Ramos (cell line): ENCODE data around the gene JAML.

Experiments used
- in situ Hi-C: fragments of 300-500 bp; cut with MboI; formaldehyde crosslinking; loops from one replicate; pipeline ENCODE4 v1.14.3; 2022; ENCODE audit warnings: low sequenced_read_pairs; ENCODE audit not compliant: unreplicated experiment

JAML gene

GRCh38 chr11:118217575-118217974, 7.2 kb downstream of the JAML start:
- in situ Hi-C loops = no loop called here

- in situ Hi-C loops = no loop called here
Observed at GRCh38 chr11:118216621-118217481, 8.0 kb downstream of the JAML start.

- in situ Hi-C loops = no loop called here
Observed at GRCh38 chr11:118215765-118216164, 9.0 kb downstream of the JAML start.

GRCh38 chr11:118215262-118215661, 9.5 kb downstream of the JAML start:
- in situ Hi-C loops = no loop called here

GRCh38 chr11:118214210-118214914, 10.4 kb downstream of the JAML start:
- in situ Hi-C loops = no loop called here

- in situ Hi-C loops = no loop called here
Observed at GRCh38 chr11:118213781-118214180, 11.0 kb downstream of the JAML start.

- in situ Hi-C loops = no loop called here
Observed at GRCh38 chr11:118213201-118213600, 11.6 kb downstream of the JAML start.

GRCh38 chr11:118212781-118213191, 12.0 kb downstream of the JAML start:
- in situ Hi-C loops = no loop called here

GRCh38 chr11:118212131-118212725, 12.6 kb downstream of the JAML start:
- in situ Hi-C loops = no loop called here

GRCh38 chr11:118211006-118211405, 13.8 kb downstream of the JAML start:
- in situ Hi-C loops = no loop called here

GRCh38 chr11:118210323-118210722, 14.5 kb downstream of the JAML start:
- in situ Hi-C loops = no loop called here

GRCh38 chr11:118209033-118209432, 15.8 kb downstream of the JAML start:
- in situ Hi-C loops = no loop called here

- in situ Hi-C loops = no loop called here
Observed at GRCh38 chr11:118207079-118207478, 17.7 kb downstream of the JAML start.

- in situ Hi-C loops = no loop called here
Observed at GRCh38 chr11:118206391-118207031, 18.3 kb downstream of the JAML start.

GRCh38 chr11:118205606-118206378, 19.0 kb downstream of the JAML start:
- in situ Hi-C loops = no loop called here

GRCh38 chr11:118202599-118203422, 22.0 kb downstream of the JAML start:
- in situ Hi-C loops = no loop called here

- in situ Hi-C loops = no loop called here
Observed at GRCh38 chr11:118201966-118202365, 22.8 kb downstream of the JAML start.

- in situ Hi-C loops = no loop called here
Observed at GRCh38 chr11:118200901-118201680, 23.7 kb downstream of the JAML start.
